MCF 10A (cell line): Measurements from ENCODE around the gene WDR73. TPM values are rescaled to one million over a fixed set of nuclear protein-coding genes. Genes with fewer than 3 reads are reported as not detected.

Experiments
- BruUV-seq: library from RNA; stranded (reverse); fragments of 400-500 nt; replicated peaks from 2 replicates; lab custom pipeline; 2021; lab: Mats Ljungman, UMichigan
- CTCF ChIA-PET: fragments of 300-600 bp; sonication (Branson Sonifier 250); formaldehyde crosslinking; extraction: SDS; loops from one replicate; lab custom pipeline; 2021; ENCODE audit warnings: antibody characterized with exemption, inconsistent platforms; lab: Yijun Ruan, JAX
- POLR2A ChIA-PET: fragments of 300-600, 350-650 bp; sonication (Branson Sonifier 250); formaldehyde crosslinking; extraction: SDS; loops from one replicate; lab custom pipeline; 2020; ENCODE audit warnings: antibody characterized with exemption, inconsistent platforms; lab: Yijun Ruan, JAX
- DNase-seq: peaks from one replicate; pipeline ENCODE4 v3.0.0-alpha.2; 2018; ENCODE audit not compliant: unreplicated experiment
- H3K27ac Mint-ChIP-seq: one replicate; pipeline ENCODE4 v1.8.0; 2022; ENCODE audit warnings: mild to moderate bottlenecking, low read depth, mixed read lengths; ENCODE audit not compliant: unreplicated experiment
- H3K27me3 Mint-ChIP-seq: one replicate; pipeline ENCODE4 v1.8.0; 2022; ENCODE audit warnings: mixed read lengths; ENCODE audit not compliant: insufficient read depth, unreplicated experiment
- H3K36me3 Mint-ChIP-seq: one replicate; pipeline ENCODE4 v1.8.0; 2022; ENCODE audit warnings: mild to moderate bottlenecking, moderate library complexity, mixed read lengths; ENCODE audit not compliant: insufficient read depth, unreplicated experiment
- H3K4me1 Mint-ChIP-seq: one replicate; pipeline ENCODE4 v1.8.0; 2022; ENCODE audit warnings: mixed read lengths; ENCODE audit not compliant: insufficient read depth, unreplicated experiment
- H3K4me3 Mint-ChIP-seq: one replicate; pipeline ENCODE4 v1.8.0; 2022; ENCODE audit warnings: mild to moderate bottlenecking, moderate library complexity, mixed read lengths; ENCODE audit not compliant: unreplicated experiment
- H3K9me3 Mint-ChIP-seq: one replicate; pipeline ENCODE4 v1.8.0; 2022; ENCODE audit warnings: mixed read lengths; ENCODE audit not compliant: unreplicated experiment
- intact Hi-C: fragments of 100-400 bp; cut with micrococcal nuclease; formaldehyde crosslinking; loops from 2 replicates; pipeline ENCODE4 v1.14.1; 2022
- total RNA-seq: library from RNA; stranded (reverse); gene quantifications from 2 replicates; pipeline ENCODE4 v1.2.3, GENCODE V29; 2022
- TF ChIP-seq, protein P1 (sequence below): fragments of 200-600 bp; IDR thresholded peaks from one replicate; pipeline ENCODE4 v1.8.0; 2022; ENCODE audit warnings: antibody characterized with exemption, mild to moderate bottlenecking; ENCODE audit not compliant: unreplicated experiment

Gene WDR73
- total RNA-seq, 1 experiment from 2014 or later = 42.1 TPM

DNA sequence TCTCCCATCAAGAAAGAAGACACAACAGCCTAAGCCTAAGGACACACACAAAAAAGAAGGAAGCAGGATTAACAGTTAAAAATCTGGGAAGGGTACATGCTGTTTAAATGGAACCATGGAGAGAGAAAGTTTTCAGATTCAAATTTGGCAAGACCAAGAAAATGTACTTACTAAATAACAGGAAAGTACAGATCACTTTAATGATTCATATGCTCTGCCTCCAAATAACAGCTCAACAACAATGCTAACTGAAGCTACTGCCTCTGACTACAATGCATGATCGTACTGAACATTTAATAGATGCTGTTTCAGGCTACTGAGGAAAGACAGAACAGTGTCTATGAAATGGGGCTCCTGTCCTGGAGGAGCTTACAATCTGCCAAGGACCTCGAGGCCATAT lies 12.3 kb upstream of the WDR73 start:
- no peak overlapping the region for H3K27ac Mint-ChIP-seq
- H3K4me1 Mint-ChIP-seq = peaks cover 7% of the 10 kb centered on the region
- H3K36me3 Mint-ChIP-seq = peaks cover 79% of the 10 kb centered on the region
- no peaks in the 10 kb centered on the region for H3K9me3 Mint-ChIP-seq
- TF ChIP-seq, protein P1, sequence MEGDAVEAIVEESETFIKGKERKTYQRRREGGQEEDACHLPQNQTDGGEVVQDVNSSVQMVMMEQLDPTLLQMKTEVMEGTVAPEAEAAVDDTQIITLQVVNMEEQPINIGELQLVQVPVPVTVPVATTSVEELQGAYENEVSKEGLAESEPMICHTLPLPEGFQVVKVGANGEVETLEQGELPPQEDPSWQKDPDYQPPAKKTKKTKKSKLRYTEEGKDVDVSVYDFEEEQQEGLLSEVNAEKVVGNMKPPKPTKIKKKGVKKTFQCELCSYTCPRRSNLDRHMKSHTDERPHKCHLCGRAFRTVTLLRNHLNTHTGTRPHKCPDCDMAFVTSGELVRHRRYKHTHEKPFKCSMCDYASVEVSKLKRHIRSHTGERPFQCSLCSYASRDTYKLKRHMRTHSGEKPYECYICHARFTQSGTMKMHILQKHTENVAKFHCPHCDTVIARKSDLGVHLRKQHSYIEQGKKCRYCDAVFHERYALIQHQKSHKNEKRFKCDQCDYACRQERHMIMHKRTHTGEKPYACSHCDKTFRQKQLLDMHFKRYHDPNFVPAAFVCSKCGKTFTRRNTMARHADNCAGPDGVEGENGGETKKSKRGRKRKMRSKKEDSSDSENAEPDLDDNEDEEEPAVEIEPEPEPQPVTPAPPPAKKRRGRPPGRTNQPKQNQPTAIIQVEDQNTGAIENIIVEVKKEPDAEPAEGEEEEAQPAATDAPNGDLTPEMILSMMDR = no peak
- CTCF ChIA-PET = interaction anchor here (0.7 to 1.0 kb wide), 2 partner anchors 10 to 221 kb away, joined by 3 read pairs; no protein-coding TSS in a partner anchor
- no peak overlapping the region for H3K4me3 Mint-ChIP-seq
- no peaks in the 10 kb centered on the region for H3K27me3 Mint-ChIP-seq
- no peak for DNase-seq
- POLR2A ChIA-PET = interaction anchor here (1.0 kb wide), 1 partner anchor 12 kb away, joined by 4 read pairs; no protein-coding TSS in a partner anchor
- no TSS peak for BruUV-seq
- intact Hi-C loops = no loop called here

DNA sequence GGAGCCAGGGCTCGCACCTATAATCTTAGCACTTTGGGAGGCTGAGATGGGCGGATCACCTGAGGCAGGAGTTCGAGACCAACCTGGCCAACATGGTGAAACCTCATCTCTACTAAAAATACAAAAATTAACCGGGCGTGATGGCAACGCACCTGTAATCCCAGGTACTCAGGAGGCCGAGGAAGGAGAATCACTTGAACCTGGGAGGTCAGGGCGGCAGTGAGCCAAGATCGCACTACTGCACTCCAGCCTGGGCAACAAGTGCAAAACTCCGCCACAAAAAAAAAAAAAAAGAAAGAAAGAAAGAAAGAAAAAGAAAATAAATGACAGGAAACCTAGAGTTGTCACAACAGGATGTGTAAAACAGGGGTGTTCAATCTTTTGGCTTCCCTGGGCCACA lies 6.9 kb upstream of the WDR73 start:
- H3K9me3 Mint-ChIP-seq = no peaks in the 10 kb centered on the region
- ChIA-PET CTCF (interaction anchor here (0.6 kb wide), 1 partner anchor 1824 kb away, joined by 3 read pairs; no protein-coding TSS in a partner anchor), POLR2A (no interaction called here)
- no peaks in the 10 kb centered on the region for H3K27me3 Mint-ChIP-seq
- H3K27ac Mint-ChIP-seq = no peak overlapping the region
- DNase-seq = no peak
- TF ChIP-seq, protein P1 = no peak
- peaks cover 6% of the 10 kb centered on the region for H3K4me1 Mint-ChIP-seq
- intact Hi-C loops = no loop called here
- peaks cover 56% of the 10 kb centered on the region for H3K36me3 Mint-ChIP-seq
- no TSS peak for BruUV-seq
- no peak overlapping the region for H3K4me3 Mint-ChIP-seq

DNA sequence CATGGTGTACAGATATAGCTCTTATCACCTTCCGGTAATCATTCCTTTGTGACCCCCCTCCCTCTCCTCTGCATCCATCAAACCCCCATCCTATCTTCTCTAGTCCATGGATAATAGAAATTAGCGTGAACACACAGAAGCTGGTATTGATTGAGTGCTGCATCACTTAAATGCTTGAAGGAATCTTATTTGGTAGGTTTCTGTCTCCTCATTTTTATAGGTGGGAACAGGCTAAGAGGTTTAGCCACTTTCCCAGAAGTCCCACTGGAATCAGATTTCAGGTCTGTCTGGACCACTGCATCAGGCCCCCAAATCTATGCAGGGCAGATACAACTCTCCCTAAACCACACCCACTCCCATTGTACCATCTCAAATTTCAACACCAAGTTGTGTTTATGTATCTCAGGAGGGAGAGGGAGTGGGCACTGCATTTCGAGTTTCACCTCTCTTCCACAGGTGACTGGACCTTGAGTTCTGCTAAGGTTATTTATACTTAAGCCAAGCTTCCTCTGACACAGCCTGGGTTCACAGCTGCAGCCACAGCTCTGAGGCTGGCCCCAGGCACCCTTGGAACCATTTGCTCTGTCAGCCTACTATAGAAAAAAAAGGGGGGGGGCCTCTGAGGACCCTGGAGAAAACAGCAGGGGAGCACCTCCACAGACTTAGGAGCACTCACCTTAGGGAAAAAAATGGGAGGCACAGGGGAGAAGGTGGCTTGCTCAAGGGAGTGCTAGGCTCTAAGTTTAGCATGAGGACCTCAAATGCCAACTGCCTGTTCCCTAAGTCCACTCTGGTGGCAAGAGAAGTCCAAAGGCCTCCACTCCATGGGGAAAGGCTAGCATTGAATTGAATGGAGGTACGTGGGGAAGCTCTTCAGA lies 6.1 kb upstream of the WDR73 start:
- Mint-ChIP-seq H3K27ac (peak overlapping the region; percentile 57), H3K4me1 (peaks cover 6% of the 10 kb centered on the region), H3K36me3 (peaks cover 47% of the 10 kb centered on the region), H3K4me3 (no peak overlapping the region), H3K27me3 (no peaks in the 10 kb centered on the region), H3K9me3 (no peaks in the 10 kb centered on the region)
- no TSS peak for BruUV-seq
- intact Hi-C loops = loop anchor here (5.0 kb wide), 1 partner anchor 382 kb away; no protein-coding TSS in a partner anchor
- ChIA-PET CTCF (interaction anchor here (0.9 to 1.7 kb wide), 6 partner anchors 17 to 268 kb away, joined by 3 to 10 read pairs (median 4); no protein-coding TSS in a partner anchor), POLR2A (interaction anchor here (0.6 to 2.1 kb wide), 4 partner anchors 55 to 416 kb away, joined by 3 to 11 read pairs (median 4); partner anchors contain the start of gene SEC11A)
- DNase-seq = no peak
- TF ChIP-seq, protein P1 = no peak
